Measurements from ENCODE around the gene ZNF827.

The ZNF827 gene

DNA sequence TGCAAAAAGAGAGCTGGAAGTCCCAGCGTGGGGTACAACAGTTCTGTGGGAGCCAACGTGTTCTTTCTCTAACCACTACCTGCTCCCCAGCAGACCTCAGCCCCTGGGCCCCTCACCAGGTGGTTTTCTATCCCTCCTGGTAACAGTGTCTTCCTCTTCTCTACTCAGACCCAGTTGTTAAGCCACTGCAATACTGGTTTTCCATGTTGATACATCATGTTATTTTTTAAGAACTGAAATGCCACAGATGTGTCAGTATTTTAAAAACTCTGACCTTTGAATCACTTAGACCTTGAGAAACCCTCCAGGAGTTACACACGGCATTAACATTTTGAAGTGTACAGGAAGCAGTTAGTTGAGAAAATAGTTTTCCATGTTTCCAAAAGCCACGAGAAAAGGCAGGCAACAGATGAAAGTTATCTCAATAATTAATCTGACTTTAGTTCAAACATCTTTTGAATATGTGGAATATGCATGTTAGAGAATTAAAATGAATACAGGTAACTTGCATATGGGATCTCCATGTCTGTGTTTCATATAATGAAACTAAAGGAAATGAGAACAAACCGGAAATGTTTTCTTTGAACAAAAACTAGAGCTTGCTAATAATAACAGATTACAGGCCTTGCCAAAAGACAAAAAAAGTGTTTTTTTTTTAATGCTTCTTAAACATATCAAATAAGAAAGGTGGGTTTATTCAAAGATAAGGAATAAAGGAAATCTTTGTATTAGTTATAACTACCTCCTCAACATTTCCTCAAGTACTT lies 108.8 kb downstream of the ZNF827 start:
- DNase-seq (ENCODE audit: low read depth in 1 of 2, low spot score in 1 of 2): no peak

DNA sequence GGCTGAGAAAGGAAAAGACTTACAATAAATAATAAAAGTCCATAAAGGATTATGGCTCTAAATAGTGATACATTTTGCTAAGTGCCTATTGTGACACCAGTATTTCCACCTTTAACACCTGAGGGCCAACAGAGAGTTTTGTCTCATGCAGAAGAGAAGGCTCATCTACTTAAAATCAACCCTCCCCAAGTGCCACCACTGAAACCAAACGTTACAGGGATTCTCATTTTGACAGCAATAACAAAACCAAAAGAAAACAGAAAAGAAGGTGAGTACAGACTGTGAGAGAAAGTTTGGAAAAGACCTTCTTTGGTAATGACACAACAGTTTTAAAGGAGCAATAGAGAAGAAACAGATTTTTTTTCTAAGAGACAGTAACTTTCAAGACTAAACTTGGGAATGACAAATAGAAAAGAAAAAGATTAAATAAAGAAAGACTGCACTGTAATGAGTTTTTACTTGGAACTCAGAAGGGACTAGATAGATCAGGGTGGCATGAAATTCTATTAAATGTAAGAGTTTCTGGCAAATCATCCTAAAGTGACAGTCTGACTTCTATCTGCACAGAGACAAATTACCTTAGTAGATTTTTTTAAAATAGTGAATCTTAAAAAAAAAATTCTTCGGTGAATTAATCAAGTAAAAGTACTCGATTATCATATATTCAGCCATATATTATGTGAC lies 109.7 kb downstream of the ZNF827 start:
- DNase-seq (ENCODE audit: low read depth in 1 of 2, low spot score in 1 of 2): no peak

DNA sequence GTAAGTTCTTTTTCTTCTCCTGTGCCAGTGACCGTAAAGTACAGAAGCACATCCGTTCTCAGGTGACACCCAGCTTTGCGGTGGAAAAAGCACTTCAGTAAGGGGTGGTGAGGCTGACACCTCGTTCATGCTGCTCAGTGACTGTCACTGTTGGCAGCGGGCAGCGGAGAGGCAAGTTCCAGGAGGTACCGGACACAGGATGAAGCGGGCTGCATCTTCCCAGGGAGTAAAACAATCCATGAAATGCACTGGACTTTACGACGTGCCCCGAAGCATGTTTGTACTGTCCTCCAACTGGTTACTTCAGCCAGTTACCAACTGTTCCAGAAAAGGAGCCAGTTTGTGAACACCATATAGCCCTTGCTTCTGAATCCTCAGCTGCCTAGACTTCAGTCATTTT lies 110.7 kb downstream of the ZNF827 start:
- DNase-seq (ENCODE audit: low read depth in 1 of 2, low spot score in 1 of 2): no peak

DNA sequence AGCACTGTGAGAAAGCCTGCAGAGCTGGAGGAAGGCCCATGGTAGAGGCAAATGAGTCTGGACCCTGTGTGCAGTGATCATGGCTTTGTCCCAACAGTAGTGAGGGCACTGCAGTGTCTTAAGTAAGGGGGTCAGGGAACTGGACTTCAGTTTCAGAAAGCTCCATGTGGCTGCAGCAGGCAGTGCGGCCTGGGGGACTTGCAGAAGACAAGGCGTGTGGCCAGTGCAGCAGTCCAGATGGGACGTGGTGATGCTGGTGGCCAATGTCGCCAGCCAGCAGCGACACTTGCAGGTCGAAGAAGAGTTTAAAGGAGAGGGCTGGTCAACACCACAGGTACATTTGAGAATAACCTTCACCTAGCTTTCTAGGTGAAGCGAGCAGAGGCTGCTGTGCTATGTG lies 113.4 kb downstream of the ZNF827 start:
- no peak for DNase-seq (ENCODE audit: low read depth in 1 of 2, low spot score in 1 of 2)

DNA sequence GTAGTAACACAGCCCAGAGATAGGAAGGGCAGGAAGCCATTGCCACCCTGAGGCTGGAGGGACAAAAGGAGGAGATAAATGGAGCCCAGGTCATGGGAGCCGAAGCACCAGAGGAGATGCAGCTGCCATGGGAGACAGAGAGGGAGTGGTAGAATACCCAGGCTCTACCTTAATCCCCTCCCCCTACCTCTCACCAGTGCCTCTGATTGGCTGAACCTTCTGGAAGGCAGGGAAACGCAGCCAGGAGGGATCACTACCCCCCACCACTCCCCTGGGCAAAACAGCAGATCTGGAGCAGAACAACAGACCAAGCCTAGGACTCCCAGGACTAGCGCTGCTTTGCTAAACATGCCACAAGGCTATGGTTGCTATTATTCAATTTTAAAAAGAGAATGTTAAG lies 114.2 kb downstream of the ZNF827 start:
- no peak for DNase-seq (ENCODE audit: low read depth in 1 of 2, low spot score in 1 of 2)

DNA sequence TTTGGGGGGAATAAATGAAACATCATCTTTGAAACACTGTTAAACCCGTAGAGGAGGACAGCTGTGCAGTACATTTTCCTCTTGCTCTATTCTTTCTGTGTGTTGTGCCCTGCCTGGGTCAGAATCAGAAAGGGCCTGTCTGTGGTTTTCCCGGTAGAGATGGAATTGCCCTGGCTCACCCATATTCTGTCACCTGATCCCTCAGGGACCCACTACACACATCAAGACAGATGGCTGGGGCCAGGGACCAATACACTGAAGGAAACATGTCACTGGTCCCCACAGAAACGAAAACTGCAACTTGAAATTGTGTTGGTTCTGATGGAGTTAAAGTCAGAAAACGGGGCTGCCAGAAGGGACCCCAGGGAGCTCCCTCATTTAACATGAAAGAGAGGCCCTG lies 114.9 kb downstream of the ZNF827 start:
- no peak for DNase-seq (ENCODE audit: low read depth in 1 of 2, low spot score in 1 of 2)

DNA sequence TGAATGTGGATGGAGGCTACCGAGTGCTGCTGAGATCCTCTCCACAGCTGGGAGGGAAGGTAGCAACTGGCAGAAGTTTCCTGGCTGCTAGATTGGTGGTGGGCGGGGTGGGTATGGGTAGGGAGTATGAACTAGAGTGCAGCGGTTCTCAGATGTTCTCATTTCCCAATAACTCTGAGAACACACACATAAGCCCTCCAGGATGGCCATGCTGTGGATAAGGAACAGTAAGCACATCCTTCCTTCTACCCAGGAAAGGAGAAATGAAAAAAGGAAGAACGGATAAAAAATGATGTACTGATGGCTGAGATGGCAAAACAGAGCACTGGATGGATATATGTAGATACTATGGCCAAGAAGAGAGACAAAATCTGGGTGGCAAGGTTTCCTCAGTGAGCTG lies 116.0 kb downstream of the ZNF827 start:
- no peak for DNase-seq (ENCODE audit: low read depth in 1 of 2, low spot score in 1 of 2)

DNA sequence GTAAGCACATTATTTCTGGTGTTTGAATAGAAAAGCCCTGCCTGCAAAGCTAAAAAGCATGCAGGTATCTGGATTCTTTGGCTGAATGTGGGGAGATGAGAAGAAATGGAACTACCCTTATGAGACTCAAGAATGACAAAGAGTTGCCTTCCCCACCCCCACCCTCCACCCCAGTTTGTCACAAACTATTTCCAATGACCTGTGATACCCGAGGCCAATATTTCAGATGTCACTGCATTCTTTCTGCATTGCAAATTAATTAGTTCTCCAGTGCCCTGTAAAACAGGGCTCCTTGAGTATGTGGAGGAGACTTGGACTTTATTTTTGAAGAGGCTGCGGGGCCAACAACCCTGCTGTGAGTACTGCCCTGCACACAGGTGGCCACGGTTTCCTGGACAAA lies 116.4 kb downstream of the ZNF827 start:
- DNase-seq (ENCODE audit: low read depth in 1 of 2, low spot score in 1 of 2): no peak

DNA sequence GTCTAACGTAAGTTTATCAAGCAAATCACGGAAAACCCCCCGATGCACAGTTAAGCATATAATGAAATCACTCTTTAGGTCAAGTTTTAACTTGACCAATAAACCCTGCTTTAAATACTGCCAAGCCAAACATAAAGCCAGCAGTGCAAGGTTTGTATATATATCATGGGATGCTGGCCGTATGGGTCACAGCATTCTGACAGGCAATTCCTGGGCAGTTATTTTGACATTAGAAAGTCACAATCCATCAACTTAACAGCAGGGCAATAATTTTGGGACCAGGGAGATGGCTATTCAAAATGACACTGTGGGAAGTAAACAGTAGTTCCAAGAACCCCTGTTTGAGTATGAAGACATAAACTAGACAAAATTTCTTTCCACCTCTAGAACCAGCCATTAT lies 116.9 kb downstream of the ZNF827 start:
- no peak for DNase-seq (ENCODE audit: low read depth in 1 of 2, low spot score in 1 of 2)

DNA sequence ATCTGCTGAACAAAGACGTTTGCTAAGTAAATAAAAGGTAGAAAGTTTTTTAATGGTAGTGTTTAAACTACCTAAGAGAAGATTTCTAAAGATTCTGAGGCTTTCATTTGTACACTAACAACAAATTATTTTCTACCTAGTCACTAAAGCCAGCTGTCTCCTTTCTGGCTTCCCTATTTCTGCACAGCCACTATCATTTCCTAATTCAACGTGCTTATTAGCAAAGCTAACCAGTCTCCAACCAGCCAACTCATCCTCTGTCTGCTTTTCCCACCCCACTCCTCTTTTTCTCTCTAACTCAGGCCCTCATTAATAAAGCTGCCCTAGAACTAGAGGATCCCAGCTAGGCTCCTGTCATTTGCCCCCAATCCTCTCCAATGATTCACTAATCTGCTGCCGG lies 118.2 kb downstream of the ZNF827 start:
- DNase-seq (ENCODE audit: low read depth in 1 of 2, low spot score in 1 of 2): no peak

DNA sequence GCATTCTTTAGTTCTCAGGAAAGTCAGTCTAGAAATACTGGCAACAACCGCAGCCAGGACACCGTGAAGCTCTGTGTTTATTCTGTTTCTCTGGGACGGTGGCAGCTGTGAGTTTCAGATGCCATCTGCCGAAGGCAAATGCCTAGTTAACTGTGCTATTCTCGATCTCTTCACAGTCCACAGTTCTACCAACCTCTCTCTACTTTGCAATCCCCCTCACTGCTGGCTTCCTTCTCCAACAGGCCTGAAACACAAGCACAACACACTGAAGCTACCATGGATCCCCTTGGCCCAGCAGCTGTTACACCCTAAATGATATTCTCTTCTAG lies 118.8 kb downstream of the ZNF827 start:
- no peak for DNase-seq (ENCODE audit: low read depth in 1 of 2, low spot score in 1 of 2)

DNA sequence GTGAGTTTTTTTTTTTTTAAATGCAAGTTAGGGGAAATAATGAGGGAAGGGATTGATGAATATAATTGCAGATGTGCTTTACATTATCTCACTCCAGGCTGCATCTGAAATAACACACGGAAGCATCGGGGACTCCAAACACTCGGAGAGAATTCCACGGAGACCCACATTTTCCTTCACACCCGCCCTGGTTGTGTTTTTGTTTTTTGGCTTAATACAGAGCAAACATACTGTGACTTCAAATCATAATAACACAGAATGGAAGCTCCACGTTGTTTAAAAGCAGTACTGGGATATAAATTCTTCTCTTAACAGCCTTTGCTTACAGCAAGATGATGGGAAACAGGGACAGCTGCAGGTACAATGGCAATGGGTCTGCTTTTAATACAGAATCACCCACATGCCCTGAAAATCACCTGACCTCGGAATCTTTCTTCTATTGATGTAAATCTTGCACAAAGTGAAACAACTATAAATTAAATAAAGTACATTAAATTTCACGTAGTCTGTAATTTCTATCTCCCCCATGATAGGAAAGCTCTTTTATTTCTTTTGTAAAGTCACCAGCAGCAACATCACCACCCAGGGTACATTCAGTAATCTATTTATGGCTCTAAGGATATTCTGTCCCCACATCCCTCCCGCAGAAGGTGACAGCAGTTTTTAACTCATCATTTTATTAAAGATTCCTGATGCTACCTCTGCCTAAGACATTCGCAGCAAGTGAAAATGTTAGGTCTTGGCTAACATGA lies 119.3 kb downstream of the ZNF827 start:
- no peak for DNase-seq (ENCODE audit: low read depth in 1 of 2, low spot score in 1 of 2)

DNA sequence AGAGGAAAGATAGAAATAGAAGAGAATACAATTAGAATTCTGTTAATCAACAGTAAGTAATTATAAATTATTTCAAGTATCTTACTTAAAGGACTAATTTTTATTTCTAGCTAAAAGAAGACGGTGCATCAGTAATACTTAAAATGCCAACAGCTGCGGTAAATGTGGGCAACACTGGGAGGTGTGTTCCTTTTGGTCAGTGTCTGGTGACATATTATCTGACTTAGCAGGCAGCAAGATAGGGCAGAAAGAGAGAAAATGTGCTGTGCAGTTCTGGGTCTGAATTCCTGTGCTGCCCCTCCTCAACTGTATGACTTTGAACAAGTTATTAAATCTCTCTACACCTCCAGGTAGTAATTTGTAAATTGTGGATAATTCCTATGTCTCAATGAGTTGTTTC lies 120.6 kb downstream of the ZNF827 start:
- DNase-seq (ENCODE audit: low read depth in 1 of 2, low spot score in 1 of 2): no peak

DNA sequence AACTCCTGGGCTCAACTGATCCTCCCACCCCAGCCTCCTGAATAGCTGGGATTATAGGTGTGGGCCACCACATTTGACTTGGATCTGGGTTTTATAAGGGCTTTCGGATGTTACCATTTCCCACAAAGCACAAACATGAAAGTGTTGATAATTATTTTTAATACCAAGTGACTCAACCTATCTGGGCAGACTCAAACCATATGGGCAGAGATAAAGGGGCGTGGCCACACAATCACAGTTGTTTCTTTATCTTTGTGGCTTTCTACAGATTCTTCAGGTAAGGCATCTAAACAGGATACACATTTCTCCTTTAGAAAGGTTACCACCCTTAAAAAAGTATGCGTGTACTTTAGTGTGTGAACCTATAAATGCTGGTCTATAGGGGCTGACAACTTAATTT lies 122.5 kb downstream of the ZNF827 start:
- DNase-seq (ENCODE audit: low read depth in 1 of 2, low spot score in 1 of 2): no peak

DNA sequence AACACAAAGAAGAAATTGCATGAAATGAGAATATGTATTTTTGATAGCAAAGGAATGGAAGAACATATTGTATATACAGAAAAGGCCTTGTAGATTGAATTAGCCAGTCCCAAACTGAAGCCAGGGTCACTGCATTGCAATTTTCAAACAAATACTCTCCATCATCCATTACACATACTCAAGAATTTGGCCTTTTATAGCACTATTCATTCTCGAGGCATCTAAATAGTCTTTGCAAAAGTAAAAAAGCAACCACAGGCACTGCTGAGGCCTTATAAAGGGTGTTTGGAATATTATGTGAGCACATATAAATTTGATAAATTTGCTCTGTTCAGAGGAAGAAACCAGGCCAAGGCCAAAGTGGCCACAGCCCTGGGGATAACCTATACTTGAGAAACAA lies 123.0 kb downstream of the ZNF827 start:
- no peak for DNase-seq (ENCODE audit: low read depth in 1 of 2, low spot score in 1 of 2)

DNA sequence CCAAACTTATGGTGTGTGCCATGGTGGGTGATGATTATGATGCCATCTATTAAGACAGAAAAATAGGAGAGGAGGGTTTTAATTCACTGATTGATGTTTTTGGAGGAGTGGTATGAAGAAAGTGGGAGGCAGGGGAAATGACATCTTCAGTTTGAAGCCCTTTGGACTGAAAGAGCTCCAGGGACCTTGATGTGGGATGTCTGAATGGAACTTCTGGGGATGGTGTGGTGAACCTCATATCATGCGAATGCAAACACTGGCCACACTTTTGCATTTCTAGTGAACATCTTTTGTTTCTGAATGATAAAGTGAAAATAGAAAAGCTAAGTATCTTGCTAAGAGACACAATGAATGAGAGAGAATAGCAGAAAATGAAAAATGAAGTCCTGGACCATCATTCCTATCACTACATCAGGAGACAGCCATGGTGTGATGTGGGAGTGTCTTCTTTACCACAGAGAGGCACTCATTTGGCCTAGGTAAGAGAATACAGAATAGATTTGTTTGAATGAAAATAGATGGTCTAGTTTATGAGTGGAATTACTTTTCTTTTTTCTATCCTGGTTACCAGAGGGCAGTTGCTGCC lies 123.5 kb downstream of the ZNF827 start:
- no peak for DNase-seq (ENCODE audit: low read depth in 1 of 2, low spot score in 1 of 2)

DNA sequence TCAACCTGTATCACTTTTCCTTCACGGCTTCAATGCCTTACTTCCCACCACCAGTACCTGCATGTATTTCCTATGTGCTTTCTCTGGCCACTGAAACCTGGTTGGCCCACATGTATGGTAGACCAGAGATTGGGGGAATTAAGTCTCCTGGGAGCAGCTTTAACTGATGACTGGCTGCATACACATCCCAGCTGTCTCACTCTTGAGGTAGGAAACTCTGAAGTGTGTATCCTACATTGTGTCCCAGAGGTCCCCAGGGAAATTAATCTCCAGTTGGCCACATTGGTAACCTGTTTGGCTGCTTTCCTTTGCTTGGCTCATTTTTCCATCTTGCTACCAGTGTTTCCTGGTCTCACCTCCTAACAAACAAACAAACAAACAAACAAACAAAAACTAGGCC lies 124.4 kb downstream of the ZNF827 start:
- DNase-seq (ENCODE audit: low read depth in 1 of 2, low spot score in 1 of 2): no peak

DNA sequence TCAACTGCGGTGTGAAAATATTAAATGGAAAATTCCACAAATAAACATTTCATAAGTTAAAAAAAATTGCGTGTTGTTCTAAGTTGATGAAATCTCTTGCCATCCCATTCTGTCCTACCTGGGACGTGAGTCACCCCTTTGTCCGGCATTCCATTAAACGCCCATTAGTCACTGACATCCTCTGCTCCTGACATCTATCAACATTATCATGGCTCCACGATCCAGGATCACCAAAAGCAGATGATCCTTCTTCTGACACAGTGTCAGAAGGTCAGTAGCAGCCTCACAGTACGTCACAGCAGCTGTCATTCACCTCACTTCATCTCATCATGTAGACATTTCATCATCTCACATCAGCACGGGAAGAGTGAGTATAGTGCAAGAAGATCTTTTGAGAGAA lies 125.7 kb downstream of the ZNF827 start:
- DNase-seq (ENCODE audit: low read depth in 1 of 2, low spot score in 1 of 2): no peak

DNA sequence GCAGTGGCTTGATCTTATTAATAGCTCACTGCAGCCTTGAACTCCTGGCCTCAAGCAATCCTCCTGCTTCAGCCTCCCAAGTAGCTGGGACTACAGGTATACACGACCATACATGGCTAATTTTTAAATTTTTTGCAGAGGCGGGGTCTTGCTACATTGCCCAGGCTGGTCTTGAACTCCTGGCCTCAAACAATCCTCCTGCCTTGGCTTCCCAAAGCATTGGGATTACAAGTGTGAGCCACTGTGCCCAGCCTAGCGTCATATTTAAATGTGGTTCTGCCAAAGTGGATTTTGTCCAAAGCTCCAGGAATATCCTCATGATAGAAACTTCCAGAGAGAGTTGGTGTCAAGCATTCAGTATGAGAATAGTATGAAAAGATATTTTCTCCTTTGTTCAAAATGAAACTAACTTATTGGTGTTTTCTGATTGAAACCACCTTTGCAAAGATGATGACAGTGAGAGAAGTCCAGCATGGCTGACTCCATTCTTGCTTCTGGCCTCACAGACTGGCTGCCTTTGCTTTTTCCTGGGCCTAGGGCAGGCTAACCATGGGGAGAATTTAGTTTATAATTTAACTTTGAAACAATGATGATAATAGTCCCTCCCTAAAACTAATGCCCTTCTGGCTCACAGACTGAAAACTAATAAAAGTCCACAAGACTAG lies 129.6 kb downstream of the ZNF827 start:
- no peak for DNase-seq (ENCODE audit: low read depth in 1 of 2, low spot score in 1 of 2)

DNA sequence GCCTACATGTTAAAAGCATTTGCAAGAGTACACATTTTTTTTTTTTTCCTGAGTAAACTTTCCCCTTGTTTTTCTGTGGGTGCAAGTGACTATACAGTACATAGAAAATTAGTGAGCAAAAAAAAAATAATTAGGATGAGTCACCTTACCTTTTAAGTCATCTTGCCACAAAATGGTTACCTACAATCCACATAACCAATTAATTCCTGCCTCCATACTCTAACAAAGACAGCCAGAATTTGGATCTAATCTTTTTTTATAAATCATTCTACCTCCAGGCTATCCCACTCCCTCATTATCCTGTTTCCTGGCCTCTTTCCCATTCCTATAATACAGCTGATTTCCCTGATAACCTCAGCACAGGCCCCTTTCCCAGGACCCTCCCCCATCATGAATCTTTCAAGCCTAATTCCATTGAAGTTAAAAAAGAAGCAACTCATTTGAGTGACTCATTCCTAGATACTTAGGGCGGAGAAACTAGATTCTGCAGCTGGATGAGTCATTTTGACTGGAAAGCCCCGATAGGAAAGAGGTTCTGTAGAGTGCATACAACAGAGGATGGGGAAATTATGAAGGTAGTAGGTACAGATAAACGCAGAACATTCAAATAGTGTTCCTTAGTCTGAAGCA lies 130.5 kb downstream of the ZNF827 start:
- DNase-seq (ENCODE audit: low read depth in 1 of 2, low spot score in 1 of 2): no peak

DNA sequence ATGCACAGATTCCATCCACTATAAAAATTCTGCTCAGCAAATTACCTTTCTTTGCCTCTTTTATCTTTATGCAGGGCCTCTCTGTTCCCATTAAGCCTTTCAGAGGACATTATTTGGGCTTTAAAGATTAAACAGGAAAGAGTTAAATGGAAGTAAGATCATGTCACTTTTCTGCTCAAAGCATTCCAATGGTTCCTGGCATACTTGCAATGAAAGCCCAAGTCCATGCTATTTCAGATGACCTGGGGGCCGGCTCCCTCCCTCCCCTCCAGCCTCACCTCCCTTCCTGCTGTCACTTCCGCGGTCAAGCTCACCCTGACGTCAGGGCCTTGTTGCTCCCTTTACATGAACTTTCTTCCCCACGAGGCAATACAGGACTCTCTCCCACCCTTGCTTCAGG lies 133.1 kb downstream of the ZNF827 start:
- no peak for DNase-seq (ENCODE audit: low read depth in 1 of 2, low spot score in 1 of 2)

Measured in stimulated activated CD4-positive, alpha-beta T cell treated with anti-CD3 and anti-CD28 coated beads, Interleukin-15, amount 100 ng/mL, for 1 hour (primary cell).